AG20443 (cell line): Measurements from ENCODE around the gene ZFP2.

ENCODE experiments used
- DNase-seq: peaks from one replicate; pipeline ENCODE4 v3.0.0; 2012; ENCODE audit warnings: low spot score, mixed read lengths

ZFP2 gene

GRCh38 chr5:178981381-178981780 is 85.7 kb downstream of the ZFP2 start:
- DNase-seq, result no peak
